Stimulated activated CD8-positive, alpha-beta memory T cell treated with anti-CD3 and anti-CD28 coated beads, Interleukin-15, amount 100 ng/mL, for 4 hours (primary cell): ENCODE measurements around the gene SPG7.

ENCODE experiments used
- DNase-seq, 2 donors: peaks; one replicate each; pipeline ENCODE4 v3.0.0-alpha.2; 2020; ENCODE audit warnings: low read depth in 2 of 2

SPG7 gene

DNA sequence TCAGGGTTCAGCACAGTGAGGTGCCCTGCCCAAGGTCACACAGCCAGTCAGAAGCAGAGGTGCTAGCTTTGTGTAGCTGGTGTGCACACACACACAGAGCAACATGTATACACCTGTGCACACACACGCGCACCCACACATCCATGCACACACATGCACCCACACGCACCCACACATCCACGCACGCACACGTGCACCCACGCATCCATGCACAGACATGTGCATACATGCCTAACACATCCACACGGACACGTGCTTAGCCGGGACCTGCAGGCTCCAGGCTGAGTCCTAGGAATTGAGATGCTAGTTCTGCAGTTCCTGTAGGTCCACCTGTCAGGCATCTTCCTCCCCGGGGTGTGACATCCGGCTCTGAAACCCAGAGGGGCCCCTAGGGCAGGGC is 92.2 kb downstream of the SPG7 start:
- DNase-seq: no peak

DNA sequence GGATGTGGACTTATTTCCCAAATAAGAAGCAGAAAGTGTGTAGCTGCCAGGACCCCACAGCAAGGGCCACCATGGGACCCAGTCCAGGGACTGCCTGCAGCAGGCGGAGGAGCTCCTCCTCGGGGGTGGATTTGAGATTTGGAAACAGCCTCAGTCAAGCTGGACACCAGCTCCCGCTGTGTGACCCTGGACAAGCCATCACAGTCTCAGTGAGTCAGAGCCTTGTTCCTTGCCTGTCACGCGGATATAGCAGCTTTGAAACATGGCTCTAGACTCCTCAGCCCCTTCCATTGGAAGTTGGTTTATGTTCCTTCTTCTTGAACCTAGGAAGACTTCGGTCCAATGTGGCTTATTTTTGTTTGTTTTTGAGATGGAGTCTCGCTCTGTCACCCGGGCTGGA is 92.8 kb downstream of the SPG7 start:
- no peak for DNase-seq

DNA sequence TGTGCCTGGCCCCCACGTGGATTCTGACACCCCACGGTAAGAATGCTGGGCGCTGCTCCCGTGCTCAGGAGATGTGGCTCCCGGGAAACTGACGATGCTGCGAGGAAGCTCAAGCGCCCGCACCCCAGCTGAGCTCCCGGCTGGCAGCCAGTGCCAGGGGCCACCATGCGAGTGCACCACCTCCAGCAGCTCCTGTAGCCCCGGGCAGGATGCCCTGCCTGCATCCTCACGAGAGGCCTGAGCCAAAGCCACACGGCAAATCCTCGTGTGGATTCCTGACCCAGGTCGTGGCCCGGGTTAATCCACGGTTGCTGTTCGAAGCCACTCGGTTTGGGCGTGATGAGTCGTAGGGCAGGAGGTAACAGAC is 93.7 kb downstream of the SPG7 start:
- DNase-seq: no peak

DNA sequence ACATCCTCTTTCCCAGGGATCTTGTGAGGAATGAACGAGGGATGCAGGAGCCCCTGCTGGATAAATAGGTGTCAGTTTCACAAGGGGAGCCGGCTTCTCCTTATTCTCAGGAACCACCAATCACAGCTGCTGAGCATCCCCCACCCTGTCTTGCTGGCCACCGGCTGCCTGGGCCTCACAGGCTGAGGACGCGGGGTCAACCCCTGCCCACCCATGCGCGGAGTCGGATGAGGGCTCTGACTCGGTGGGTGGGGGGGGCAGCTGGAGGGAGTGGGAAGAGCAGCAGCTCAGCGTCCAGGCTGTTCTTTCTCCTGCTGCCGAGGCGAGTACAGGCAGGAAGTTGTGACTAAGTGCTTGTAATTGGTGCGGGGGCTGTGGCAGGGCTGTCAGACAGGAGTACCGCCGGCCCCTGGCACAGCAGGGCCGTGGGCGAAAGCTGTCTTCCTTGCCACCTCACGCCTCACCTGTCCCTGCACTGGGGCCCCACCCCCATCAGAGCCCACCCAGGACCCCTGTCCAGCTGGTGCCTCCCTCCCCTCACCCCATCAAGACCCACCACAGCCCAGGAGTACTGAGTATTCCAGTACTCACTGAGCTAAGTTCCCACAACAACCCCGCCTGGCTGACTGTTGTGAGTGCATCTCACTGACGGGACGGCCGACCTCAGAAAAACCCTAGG is 94.2 kb downstream of the SPG7 start:
- DNase-seq: peak; percentile 58 to 60

DNA sequence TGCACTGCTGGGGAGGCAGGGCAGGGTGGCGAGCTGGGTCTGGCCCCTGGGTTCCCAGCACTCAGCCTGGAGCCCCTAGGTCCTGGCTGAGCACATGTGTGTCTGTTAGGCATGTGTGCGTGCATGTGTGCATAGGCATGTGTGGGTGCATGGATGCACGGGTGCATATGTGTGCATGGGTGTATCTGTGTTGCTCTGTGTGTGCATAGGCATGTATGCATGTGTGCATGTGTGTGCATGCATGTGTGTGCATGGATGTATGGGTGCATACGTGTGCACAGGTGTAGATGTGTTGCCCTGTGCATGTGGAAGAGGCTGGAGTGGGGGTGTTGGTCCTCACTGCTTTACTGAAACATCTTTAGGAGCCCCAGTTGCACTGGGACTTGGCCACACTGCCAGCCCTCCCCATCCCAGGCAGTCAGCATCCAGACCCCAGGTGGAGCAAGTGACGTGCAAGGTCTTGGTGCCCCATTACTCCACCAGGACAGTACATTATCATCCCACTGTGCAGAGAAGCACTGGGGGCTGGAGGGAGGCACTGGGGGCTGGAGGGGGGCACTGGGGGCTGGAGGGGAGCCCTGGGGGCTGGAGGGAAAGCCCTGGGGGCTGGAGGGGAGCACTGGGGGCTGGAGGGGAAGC is 94.9 kb downstream of the SPG7 start:
- no peak for DNase-seq

DNA sequence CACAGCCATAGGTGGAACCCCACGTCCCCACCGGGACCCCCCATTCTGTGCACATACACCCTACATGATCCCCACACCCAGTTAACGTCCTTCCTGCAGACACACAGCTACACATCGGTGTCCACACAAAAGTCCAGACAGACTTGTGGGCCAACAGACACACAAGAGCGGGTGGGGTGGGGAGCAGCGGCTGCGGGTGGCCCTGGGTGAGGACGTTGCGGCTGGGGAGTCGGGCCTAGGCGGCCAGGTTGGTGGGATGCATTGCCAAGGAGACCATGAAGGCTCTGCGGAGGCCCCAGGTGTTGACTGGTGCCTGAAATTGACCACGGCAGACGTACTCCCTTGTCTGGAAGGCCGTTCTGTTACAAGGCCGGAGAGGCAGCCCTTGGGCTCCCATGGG is 96.6 kb downstream of the SPG7 start:
- DNase-seq: no peak

DNA sequence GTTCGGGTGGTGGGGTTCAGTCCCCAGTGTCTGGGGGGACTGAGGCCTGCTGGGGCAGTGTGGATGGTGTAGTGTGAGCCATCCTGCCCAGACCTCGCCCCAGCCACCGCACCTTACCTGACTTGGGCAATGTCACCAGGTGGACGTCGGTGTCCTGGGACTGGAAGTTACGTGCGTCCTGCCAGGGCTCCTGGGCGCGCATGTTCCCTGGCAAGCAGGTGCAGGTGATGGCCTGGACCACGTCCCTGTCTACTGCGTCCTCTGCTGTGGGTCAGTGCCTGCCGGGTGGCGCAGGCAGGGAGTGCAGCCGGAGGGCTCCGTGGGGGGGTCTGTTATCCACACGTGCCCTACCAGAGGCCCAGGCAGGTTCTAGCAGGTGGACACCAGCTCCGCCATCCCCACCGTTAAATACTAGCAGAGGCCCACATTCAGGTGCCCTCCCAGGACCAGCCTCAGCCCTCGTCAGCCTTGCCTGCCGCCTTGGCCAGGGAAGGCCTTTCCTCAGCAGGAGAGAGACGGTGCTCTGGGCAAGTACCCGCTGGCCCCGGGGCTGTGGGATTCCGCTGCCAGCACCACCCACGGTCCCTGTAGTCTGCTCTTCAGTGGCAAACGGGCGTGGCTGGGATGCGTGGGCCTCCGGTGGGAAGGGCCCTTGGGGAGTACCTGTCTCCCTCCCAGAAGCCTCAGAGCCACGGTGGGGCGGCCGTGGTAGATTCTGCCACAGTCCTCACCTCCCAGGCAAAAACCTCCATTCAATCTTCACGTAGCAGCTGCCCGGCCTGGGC is 97.2 kb downstream of the SPG7 start:
- no peak for DNase-seq

DNA sequence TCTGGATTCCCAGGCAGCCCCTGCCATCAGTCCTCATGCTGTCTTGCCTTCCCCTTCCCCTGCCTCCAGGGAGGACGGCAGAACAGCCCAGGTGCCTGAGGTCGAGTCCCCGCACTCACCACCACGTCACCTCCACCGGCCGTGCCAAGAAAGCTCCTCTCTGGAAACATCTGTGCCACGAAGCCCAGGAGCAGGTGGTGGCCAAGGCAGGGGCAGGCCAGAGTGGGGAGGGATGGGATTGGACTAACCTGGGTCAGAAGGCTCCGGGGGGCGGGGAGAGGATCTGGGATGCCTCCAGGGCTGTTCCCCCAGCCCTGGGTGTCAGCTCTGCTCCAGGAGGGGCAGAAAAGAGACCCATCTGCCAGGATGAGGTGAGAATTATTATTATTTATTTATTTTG is 97.8 kb downstream of the SPG7 start:
- DNase-seq: no peak
